HG03039 (cell line): ENCODE results near the gene SLCO3A1.

Source experiments
- ATAC-seq: cut with Tn5 transposase; IDR thresholded peaks from one replicate; pipeline ENCODE4 v1.9.1; 2021; ENCODE audit warnings: mild to moderate bottlenecking, moderate library complexity; ENCODE audit not compliant: unreplicated experiment

The SLCO3A1 gene

DNA sequence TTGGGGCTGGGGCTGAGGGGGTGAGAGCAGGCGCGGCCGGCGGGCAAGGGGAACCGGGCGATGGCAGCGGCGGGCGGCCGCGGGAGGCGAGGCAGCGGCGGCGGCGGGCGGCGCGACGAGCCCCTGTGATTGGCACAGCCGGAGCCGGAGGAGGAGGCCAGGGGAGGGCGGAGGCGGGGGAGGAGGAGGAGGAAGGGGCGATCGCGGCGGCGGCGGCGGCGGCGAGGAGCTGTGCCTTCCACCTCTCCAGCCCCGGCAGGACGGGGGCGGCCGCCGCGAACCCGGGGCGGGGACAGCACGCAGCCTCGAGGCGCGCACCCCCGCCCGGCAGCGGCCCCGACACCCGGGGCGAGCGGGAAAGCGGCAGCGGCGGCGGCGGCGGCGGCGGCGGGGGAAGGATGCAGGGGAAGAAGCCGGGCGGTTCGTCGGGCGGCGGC is at the start of gene SLCO3A1:
Gene SLCO3A1 (plus strand): TSS at position 198 of the 437 bp plus-strand sequence.
- peak; percentile 18 for ATAC-seq

DNA sequence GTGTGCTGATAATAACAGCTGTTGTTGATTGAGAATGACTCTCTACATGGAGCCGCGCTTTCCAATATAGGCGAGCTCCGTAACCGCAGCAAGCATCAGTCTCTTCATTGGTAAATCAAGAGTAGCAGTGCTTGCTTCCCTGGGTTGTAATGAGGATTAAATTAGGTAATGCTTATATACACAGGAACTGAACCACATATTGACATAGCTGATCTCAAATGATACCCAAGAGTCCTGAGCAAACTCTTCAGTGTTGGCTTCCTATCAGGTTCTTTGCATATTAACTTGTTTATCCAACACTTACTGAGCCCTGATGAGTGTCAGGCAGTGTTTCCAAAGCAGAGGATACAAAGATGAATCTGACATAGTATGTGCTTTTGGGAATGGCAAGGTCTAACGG is 46.4 kb upstream of the SLCO3A1 start:
- ATAC-seq, result no peak

DNA sequence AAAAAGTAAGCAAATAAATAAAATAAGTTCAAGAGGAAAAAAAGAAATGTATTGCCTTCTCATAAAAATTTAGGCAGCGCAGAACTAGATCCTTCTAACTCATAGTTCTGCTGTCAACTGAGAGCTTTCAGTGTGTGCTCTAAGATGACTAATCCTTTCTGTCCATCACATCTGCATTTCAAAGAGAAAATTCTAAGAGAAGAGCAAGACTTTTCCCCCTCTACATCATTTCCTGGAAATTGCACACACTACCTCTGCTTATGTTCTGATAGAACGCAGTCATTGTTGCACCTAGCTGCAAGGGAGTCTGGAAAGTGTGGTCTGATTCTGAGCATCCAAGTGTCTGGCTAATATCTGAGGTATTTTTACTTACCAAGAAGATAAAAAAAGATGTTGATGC is 39.6 kb upstream of the SLCO3A1 start:
- ATAC-seq, result no peak

DNA sequence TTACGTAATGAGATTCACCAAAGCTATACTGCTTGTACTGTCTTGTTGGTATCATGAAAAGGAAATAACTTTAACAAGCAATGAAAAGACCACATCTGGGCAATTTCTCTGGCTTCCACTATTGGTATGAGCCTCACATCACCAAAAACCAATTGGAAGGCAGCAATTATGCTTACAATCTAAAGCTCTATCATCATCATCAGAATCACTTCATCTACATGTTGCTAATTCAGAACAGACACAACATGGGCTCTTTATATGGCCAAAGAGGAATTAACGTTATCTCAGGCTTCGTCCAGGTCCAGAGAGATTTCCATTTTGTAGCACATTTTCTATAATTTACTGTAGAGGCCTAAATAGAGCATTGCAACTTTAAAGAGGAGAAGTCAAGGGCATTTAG is 36.6 kb upstream of the SLCO3A1 start:
- ATAC-seq, result no peak

DNA sequence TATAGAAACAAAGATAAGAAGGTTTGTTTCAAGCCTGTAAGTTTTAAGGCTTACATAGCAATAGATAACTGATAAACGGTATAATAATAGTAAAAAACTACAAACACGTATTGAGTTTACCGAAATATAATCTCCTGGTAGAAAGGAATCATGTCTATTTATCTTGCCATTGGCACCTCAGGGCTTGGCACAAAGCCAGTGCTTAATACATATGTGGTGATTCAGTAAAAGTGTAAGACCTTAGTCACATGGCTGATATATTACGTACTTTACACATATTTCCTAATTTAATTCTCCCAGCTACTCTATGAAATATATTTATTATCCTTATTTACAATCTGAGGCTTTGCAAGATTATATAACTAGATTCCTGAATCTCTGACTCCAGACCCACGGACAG is 32.0 kb upstream of the SLCO3A1 start:
- no peak for ATAC-seq

DNA sequence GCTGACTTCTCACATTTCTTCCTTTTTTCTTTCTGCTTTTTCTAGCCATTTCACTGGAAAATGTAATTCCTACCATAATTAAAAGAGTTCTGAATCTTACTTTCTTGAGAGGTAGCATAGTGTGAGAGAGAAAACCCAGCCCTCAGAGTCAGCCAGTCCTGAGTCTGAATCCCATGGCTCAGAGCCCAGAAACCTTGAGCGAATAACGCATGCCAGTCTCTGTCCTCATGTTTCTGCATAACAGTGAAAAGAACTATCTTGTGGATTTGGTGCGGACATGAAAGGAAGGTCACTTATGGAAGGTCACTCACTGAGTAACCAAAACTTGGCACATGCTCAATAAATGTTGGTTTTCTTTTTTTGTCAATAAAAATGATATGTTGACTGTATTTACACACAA is 29.3 kb upstream of the SLCO3A1 start:
- ATAC-seq, result no peak

DNA sequence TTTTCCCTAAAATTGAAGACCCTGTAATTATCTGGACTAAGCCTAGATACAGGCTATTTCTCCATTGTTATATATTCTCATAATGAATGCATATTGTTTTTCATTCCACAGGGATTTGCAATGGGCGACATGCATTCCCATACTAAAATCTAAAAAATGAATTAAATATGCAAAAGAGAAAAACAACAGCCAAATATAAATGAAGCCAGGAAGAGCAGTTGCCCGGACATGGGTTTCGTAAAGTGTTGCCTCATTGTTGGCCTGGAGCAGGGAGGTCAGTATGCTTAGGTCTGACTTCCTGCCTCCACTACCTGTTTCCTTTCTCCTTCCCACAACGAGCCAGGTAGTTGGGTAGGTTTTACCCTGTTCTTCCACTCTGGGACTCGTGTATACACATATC is 27.1 kb upstream of the SLCO3A1 start:
- no peak for ATAC-seq

DNA sequence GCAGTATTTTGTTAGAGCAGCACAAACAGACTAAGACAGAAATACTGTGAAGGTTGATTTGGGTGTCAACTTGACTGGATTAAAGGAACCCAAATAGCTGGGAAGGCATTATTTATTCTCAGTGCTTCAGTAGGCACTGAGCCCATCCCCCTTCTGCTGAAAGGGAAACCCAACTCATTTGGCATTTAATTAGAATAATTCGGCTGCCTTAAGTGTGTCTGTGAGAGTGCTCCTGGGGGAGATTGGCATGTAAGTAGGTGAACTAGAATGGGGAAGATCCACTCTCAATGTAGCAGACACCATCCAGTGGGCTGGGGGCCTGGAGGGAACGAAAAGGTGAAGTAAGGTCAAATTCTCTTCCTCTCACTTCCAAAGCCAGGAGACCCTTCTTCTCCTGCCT is 20.5 kb upstream of the SLCO3A1 start:
- no peak for ATAC-seq

DNA sequence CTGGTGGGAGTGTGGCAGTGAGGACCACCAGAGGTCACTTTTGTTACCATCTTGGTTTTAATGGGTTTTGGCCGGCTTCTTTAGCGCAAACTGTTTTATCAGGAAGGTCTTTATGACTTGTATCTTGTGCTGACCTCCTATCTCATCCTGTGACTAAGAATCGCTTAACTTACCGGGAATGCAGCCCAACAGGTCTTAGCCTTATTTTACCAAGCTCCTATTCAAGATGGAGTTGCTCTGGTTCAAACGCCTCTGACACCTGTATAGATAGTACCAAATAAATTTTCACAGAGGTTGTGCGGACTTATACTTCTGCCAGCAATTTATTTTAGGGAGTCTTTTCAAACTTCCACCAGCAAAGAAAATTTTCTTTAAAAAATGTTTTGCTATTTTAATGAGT is 13.6 kb upstream of the SLCO3A1 start:
- no peak for ATAC-seq

DNA sequence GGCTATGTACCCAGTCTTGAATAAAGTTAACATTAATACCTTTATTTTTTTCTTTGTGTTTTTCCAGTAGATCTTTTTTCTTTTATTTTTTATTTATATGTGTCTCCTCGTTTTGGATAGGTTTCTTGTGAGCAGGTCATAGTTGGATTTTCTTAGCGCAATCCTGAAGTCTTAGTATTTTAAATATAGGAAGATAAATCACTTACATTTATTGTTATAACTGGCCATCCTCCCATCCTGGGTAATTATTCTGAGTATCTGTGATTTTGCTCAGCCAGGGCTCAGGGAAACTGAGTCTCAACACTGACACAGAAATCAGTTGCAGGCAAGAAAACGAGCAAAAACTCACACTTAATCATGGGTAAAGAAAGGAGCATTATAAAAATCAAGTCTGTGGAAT is 11.6 kb upstream of the SLCO3A1 start:
- ATAC-seq, result no peak

DNA sequence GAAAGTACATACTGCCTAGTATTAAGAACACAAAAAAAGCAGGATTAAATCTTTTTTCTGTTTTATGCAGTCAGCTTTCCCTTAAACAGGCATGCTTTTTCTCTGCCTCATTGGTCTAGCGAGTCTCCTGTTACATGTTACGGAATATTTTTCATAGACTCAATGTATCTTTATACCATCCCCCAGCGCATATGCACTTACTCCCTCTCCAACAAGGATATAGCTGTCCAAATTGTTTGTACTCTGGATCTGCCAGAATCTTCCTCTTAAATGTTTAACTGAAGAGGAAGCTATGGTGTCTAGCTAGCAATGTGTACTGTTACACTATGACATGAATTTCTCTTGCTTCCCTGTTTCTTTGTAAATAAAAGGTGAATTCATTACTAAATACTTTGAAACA is 9.2 kb upstream of the SLCO3A1 start:
- ATAC-seq, result no peak

DNA sequence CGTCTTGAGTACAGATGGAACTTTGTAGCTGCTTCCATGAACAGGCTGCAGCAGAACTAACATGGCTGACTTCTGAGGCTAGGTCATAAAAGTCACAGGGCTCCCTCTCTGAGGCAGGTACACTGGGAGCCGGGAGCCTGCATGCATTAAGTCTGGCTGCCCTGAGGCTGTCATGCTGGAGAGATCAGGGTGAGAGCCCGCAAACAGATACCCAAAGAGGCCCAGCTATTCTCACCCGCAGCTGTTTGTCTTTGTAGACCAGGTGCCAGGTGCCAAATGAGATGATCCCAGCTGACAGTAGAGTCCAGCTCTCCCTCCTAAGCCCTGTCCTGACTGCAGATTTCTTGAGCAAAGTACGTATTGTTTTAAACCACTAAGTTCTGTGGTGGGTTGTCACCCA is 8.6 kb upstream of the SLCO3A1 start:
- no peak for ATAC-seq

DNA sequence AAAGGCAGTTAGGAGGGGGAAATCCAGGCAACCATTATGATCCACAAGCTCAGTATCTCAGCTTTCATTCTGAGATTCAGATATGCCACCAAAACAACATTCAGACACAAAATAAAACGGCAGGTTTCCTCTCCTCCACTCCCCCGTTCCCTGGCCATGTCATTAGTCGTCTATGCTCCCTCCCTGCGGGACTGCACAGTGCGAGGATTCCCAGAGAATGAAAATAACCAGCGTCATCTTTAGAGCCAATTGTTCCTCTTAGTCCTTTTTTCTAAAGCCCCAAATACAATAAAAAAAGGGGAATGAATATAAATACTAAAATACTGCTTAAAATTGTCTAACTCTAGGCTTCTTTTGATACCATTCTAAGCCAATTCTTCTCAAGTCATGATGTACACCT is 7.8 kb upstream of the SLCO3A1 start:
- ATAC-seq, result no peak

DNA sequence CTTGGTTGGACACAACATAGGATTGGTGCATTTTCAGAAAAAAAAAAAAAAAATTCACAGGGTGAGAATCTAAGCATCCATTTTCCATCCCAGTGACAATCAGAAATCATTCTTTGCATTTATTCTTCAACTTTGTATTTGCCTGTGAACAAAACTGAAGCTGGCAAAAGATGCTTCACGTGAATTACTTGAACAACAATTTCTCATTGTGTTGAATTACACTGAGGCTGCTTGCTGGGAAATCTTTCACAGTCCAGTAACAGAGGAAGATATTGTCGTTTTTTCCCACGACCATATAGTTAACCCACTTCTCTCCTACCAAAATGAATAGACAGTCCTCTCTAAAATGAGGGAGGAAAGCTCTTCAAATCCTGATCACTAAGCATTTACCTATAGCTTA is 4.3 kb upstream of the SLCO3A1 start:
- ATAC-seq, result no peak

DNA sequence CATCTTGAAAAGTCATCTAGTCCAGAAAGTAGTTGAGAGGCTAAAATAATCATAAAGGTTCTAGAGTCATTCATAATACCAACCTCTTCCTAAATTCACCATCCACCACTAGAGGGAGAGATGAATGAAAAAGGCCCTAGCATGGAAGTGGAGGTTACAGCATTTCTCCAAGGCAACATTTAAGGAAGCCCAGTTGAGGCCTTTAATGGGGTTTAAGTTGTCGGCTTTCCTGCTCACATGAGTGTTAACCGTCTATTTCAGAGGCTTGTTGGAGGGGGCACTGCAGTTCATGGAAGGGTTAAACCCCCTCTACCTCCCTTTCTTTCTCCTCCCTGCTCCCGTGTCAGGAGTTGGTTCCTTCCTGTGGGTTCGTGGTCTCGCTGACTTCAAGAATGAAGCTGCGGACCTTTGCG is 3.8 kb upstream of the SLCO3A1 start:
- no peak for ATAC-seq

DNA sequence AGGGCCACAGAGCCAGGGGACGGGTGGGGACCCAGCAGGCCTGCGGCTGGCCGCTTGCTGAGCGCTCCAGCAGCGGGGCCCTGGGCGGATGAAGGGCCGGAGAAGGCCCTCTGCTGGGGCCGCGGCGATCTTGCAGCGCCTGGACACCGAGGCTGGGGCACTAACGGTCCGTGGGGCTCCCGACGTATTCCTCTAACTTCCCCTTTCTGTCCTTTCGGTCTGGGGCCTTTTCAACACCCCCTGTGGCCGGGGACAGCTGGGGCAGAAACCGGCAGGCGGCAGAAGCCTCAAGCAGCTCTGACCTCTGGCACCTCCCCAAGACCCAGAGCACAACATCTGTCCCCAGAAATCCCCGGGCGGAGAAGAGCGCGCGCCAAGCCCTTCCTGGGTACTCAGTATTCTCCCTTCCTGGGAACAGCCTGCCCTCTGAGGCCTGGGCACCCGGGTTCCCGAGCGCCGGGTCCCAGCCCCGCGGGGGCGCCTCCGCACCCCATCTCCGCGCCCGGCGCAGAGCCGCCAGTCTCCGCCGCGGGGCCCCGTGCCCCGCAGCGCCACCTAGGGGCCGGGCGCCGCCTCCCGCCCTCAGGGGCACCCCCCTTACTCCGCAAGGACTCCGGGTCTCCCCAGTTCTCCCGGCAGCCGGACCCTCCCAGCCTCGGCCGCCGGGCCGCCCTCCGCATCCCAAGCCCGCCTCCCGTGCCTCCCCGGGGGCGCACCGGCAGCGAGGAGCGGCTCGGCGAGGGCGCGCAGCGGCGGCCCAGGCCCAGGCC is 582 bp upstream of the SLCO3A1 start:
- peak; percentile 53 for ATAC-seq

DNA sequence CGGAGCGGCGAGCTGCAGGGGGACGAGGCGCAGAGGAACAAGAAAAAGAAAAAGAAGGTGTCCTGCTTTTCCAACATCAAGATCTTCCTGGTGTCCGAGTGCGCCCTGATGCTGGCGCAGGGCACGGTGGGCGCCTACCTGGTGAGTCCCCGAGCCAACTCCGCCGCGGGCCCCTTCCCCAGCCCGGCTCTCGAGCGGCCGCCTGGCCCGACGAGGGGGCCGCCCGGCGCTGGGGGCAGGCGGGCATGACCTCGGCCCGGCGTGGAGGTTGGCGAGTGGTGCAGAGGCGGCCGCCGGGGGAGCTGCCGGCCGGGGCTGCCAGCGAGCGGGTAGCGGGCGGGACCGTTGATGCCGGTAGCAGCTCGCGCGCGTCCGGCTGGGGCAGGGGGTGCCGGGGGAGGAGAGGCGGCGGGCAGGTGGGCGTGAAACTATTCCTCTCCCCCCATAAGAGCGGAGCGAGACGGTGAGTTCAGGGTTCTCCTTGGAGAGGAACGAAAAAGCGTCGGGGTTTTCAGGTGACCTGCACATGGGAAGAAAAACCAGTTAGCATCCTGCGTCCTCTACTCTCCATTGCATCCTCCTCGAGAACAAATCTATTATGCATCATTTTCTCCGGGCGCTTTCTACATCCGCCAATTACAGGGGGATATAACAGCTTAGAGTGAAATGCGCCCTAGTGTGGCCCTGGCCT is 585 bp downstream of the SLCO3A1 start:
- ATAC-seq, result no peak

DNA sequence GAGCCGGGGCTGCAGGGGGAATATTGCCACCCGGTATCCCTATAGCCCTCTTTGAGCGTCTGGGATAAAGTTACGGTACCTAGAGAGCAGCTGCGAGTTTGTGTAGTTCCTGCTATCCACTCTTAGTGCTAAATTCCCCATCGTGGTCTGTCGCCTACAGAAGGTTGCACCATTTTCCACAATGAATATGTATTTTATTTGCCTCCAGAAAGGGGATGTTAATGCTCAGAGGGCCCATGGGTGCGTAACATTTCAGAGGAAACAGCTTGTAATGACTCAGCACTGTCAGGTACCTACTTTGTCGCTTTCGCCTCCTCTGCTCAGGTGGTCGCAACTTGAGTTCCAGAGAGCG is 1.1 kb downstream of the SLCO3A1 start:
- no peak for ATAC-seq

DNA sequence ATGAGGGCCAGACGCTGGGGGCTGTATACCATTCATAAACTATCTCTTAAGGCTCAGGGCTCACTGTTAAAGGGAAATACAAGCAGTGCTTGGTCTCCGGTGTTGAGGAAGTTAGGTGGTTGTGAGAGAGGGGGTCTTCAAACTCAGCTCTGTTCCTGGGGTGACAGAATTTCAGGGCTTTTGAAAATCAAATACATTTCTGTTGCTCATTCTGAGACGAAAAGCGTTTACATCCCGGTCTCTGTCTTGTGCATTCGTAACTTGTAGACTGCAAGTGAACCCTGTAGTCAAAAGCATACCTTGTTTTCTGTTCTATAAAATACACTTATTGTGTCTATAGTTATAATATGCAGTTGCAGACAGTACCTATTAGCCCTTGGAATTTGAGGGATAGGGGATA is 1.7 kb downstream of the SLCO3A1 start:
- ATAC-seq, result no peak

DNA sequence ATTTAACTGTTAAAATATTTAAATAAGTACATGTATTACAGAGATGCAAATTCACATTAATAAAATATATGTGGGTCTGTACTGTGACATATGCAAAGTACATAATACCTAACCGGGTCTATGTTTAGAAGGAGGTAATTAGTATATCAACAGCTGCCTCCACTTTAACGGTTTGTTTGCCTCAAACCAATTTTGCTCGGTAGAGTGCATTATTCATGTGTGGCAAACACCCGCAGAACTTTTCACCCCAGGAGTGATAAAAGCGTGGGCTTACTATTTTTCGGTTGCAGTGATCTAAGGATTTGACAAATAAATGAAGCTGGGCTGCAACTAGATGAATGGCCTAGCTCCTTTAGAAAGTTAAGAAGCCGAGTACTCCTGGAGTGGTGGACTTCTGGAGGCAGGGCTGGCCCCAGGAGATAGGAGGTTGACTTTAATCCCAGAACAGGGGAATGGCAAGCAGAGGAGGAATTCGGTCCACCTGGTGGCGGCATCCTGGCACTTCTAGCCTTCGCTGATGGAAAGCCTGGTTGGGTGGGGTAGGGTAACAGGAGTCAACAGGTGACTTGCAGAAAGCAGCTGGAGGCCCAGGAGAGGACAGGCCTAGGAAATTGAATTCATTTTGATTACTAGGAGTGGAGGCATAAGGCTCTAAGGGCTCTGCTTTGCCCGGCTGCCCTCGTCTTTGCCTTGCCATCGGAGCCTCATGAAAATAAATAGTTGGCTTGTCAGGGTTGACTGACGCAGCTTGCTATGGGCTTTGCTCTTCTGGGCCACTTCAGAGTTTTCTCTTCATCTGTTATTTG is 2.4 kb downstream of the SLCO3A1 start:
- no peak for ATAC-seq

DNA sequence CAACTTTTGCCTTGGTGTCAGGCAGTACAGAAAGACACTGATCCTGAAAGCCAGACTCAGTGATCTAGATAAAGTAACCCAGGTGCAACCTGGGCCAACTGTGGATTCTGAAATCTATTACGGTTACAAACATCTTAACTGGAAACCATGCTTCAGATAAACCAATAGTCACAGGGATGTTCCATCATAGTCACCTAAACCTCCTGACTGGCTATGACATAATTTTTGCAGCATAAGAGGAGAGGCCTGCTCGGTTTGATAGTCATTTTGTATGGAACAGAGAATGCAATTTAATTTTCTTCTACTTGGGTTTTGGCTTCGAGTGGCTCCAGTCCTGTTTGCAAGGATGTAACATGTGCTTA is 3.7 kb downstream of the SLCO3A1 start:
- no peak for ATAC-seq

DNA sequence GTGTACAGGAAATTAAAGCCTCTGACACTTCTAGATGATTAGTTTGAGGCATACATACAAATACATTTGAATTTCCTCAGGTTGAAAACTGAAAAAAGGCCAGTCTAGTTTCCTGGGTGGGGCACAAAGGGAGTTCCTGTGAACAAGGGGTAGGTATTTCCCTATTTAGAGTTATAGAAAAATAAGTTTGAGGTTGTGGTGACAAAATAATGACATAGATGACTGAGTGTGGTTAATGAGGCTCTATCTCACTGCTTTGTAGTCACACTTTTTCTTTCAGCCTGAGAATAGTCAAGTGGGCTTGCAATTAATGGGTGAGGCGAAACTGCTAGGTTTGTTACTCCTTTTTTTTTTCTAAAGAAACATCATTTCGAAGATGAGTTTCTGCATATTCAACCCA is 4.3 kb downstream of the SLCO3A1 start:
- ATAC-seq, result peak; percentile 41
